Smooth muscle cell of the pulmonary artery (primary cell): ENCODE data around the gene TBX6. TPM values are rescaled to one million over a fixed set of nuclear protein-coding genes. Genes with fewer than 3 reads are reported as not detected.

ENCODE experiments used
- total RNA-seq: library from RNA; depleted of rRNA; stranded (reverse); fragments of >200 nt; gene quantifications from 2 replicates; pipeline ENCODE4 v1.2.3, GENCODE V29; 2014

The TBX6 gene, protein sequence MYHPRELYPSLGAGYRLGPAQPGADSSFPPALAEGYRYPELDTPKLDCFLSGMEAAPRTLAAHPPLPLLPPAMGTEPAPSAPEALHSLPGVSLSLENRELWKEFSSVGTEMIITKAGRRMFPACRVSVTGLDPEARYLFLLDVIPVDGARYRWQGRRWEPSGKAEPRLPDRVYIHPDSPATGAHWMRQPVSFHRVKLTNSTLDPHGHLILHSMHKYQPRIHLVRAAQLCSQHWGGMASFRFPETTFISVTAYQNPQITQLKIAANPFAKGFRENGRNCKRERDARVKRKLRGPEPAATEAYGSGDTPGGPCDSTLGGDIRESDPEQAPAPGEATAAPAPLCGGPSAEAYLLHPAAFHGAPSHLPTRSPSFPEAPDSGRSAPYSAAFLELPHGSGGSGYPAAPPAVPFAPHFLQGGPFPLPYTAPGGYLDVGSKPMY
- 0.13 and 0.20 TPM in 2 replicates for total RNA-seq

DNA sequence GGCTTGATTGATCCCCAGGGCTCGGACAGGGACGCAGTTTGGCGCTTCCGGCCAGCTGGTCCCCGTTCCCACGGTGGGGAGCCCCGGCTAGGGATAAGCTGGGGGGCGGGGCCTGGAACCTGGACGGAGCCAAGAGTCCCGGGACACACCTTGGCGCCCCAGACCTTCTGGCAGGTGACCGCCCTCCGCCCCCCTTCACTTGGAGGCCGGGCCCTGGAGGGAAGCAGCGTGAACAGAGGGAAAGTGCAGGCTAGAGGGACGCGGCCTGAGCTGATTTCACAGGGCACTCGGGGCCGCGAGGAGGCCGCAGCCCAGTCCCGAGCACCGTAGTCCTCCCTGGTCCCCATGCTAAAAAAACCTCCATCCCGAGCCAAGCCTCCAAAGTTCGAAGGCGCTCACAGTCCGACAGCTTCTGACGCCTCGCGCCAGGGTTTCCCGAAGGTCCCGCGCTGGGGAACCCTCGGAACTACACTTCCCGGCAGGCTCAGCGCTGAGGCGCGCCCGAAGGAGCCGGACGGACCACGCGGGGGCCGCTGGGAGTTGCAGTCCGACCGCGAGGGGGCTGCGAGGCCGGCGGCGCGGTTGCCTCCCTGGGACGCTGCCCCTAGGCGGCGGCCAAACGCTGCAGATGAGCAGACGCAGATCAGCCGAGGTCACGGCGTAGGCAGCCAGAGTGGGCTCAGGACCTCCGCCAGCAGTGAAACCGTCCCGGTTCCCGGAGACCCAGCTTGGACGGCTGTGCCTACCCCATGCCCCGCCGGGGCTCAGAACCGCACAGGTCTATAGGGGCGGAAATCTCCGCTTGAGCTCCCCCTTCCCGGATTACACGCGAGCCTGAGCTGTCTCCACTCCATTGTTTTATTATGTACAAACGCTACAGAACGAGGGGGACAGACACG lies at the start of gene TBX6:
TSS of gene TBX6 (minus strand) at position 451 of the 899 bp plus-strand sequence. CDS start 731 bp downstream, outside the sequence.

DNA sequence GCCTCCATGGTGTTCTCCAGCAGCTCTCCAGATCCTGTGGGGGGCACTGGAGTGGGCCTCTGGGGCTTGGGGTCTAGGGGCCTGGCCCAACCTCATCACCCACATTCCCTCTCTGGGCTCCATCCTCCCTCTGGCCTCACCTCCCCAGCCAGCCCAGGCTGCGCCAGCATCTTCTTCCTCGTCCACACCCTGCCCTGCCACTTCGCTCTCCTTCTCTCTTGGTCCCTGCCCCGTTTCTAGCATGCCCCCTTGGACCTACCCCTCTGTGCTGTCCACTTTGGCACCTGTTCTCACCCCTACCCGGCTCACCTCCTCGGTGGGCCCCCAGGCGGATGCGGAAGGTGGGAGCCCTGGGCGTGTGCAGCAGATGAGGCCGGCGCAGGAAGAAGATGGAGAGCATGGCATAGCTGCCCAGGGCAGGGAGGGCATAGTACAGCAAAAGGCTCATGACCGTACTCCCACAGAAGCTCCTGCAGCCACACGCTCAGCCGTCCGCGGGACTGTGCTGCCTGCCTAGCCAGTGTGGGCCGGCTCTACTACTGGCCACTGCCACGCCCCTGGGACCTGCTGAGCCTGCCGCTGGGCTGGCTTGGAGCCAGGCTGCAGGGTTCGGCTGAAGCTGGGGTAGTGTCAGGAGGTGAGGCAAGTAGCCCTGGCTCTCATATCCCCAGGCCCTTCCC lies 21.4 kb upstream of the TBX6 start, which contains the start of gene GDPD3:
TSS of gene GDPD3 (minus strand) at position 507 of the 680 bp plus-strand sequence. CDS start at position 448, 59 bp downstream.

DNA sequence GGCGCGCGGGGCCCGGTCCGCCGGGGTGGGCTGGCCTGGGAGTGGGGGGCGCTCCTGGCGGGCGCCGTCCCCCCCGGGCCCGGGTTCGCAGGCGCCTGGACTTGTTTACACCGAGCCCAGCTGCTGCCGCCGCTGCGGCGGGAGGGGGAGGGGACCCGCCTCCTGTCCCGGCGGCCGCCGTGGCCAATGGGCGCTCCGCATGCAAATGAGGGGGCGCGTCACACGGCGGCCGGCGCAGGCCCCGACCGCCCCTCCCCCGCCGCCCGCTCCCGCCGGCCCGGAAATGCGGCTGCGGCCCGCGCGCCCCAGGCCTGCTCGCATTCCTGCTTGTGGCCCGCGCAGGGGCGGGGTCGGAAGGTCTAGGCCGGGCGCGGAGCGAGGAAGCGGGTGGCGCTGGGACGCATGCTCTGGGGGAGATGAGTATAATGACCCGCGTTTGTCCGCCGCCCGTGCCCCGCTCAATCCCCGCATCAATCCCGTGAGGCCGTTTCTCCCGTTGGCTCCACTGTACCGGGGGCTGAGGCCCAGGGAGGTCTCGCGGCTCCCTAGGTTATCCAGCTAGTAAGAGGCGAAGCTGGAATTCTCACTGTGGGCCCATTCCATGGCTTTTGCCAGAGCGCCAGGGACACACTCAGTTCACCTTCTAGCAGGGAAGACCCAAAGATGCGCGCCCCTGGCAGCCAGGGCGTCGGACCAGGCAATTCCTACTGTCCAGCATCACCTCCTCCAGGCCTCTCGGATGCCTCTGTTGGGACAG lies 4.6 kb upstream of the TBX6 start, which contains the start of gene YPEL3:
TSS of gene YPEL3 (minus strand) at position 109 of the 757 bp plus-strand sequence. CDS start 731 bp downstream, outside the sequence.

DNA sequence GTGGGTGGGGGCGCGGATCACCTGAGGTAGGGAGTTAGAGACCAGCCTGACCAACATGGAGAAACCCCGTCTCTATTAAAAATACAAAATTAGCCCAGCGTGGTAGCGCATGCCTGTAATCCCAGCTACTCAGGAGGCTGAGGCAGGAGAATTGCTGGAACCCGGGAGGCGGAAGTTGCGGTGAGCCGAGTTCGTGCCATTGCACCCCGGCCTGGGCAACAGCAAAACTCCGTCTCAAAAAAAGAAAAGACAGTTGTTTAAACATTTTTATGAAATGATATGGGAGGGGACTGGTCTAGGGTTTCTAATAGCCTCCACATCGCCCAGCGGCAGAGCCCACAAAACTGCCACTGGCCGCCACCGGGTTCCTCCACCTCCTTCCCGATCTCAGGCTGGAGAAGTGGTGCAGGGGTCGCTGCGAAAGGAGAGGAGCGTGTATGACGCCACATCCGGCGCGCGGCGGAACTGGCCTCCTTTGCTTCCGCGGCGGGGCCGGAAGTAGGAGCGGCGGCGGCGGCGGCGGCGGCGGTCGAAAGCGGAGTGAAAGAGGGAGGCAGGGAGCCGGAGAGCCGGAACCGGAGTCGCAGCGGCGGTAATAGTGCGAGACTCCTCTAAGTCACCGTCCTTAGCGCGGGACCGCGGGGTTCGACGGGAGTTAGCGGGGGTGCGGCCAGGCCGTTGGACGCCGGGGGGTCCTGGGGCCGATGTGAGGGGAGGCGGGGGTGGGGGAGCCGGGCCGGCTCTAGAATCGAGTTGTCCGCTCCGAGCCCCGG lies 16.0 kb downstream of the TBX6 start, which contains the start of gene PPP4C:
TSS of gene PPP4C (plus strand) at position 492 of the 773 bp plus-strand sequence. CDS start 384 bp downstream, outside the sequence.

DNA sequence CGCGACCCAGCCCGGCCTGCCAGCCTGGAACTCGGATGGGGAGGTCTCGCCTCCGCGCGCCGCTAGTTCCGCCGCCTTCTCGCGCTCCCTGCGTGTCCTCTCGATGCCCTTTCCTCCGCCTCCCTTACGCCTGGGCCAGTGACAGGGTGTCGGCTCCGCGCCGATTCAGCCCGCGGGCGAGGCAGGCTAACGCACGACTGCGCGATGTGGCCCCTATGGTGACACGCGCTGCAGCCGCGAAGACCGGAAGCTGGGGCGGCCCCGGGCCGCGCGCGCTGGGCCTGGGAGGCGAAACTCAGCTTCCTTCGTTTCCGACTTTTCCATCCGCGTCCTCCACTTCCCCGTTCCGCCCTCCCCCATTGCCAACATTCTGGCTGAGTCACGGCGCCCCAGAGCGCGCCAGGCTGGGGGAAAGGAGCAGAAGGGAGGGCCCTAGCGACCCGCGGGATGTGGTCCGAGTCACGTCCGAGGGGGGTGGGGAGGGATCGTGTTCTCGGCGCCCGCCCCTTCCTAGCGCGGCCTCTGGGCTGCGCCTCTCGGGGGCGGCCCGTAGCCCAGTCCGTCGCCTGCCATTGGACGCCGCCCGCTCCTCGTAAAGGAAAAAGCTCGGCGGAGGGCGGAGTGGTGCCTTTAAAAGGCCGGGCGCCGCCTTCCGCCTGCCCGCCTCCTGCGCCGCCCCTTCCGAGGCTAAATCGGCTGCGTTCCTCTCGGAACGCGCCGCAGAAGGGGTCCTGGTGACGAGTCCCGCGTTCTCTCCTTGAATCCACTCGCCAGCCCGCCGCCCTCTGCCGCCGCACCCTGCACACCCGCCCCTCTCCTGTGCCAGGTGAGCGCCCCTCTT lies 26.4 kb downstream of the TBX6 start, which contains the start of gene ALDOA:
TSS of gene ALDOA (plus strand) at position 659 of the 841 bp plus-strand sequence. CDS start 1,138 bp downstream, outside the sequence.

Other genes starting within 250 kb of the TBX6 start
- gene CDIPT, start 228.7 kb downstream of the TBX6 start, total RNA-seq: 101 and 114 TPM in 2 replicates
- gene SEZ6L2, start 192.4 kb downstream of the TBX6 start, total RNA-seq: 65.5 and 78.6 TPM in 2 replicates
- gene ASPHD1, start 191.4 kb downstream of the TBX6 start, total RNA-seq: 8.8 and 12.8 TPM in 2 replicates
- 7.3 and 12.1 TPM in 2 replicates for gene KCTD13, start 165.7 kb downstream of the TBX6 start, total RNA-seq
- 81.6 and 84.1 TPM in 2 replicates for gene TMEM219, start 129.8 kb downstream of the TBX6 start, total RNA-seq
- gene TAOK2, start 118.1 kb downstream of the TBX6 start, total RNA-seq: 57.6 and 60.2 TPM in 2 replicates
- gene HIRIP3, start 96.3 kb downstream of the TBX6 start, total RNA-seq: 5.6 and 5.9 TPM in 2 replicates
- gene INO80E, start 95.7 kb downstream of the TBX6 start, total RNA-seq: 15.2 and 23.6 TPM in 2 replicates
- gene DOC2A, start 80.9 kb downstream of the TBX6 start, total RNA-seq: 0.20 and 0.33 TPM in 2 replicates
- not detected in 2 replicates for gene C16orf92, start 68.7 kb downstream of the TBX6 start, total RNA-seq
- gene TLCD3B, start 60.7 kb downstream of the TBX6 start, total RNA-seq: 0.10 and 0.26 TPM in 2 replicates
- gene ALDOA, start 26.2 kb downstream of the TBX6 start, total RNA-seq: 1,333 and 1,606 TPM in 2 replicates
- gene PPP4C, start 15.9 kb downstream of the TBX6 start, total RNA-seq: 124 and 137 TPM in 2 replicates
- 13.8 and 27.0 TPM in 2 replicates for gene YPEL3, start 4.3 kb upstream of the TBX6 start, total RNA-seq
- gene GDPD3, start 21.6 kb upstream of the TBX6 start, total RNA-seq: 0.76 and 1.3 TPM in 2 replicates
- gene MAPK3, start 31.3 kb upstream of the TBX6 start, total RNA-seq: 36.8 and 39.5 TPM in 2 replicates
- 0.20 and 0.33 TPM in 2 replicates for gene CORO1A, start 91.7 kb upstream of the TBX6 start, total RNA-seq
- gene BOLA2B, start 101.7 kb upstream of the TBX6 start, total RNA-seq: 8.5 and 19.2 TPM in 2 replicates
- gene SLX1A, start 102.0 kb upstream of the TBX6 start, total RNA-seq: 15.0 and 25.2 TPM in 2 replicates
- 2.2 and 4.0 TPM in 2 replicates for gene SULT1A3, start 107.3 kb upstream of the TBX6 start, total RNA-seq
- gene NPIPB13, start 156.6 kb upstream of the TBX6 start, total RNA-seq: 0.59 and 0.73 TPM in 2 replicates